ENCODE data around the gene BPIFA1.

The BPIFA1 gene

DNA sequence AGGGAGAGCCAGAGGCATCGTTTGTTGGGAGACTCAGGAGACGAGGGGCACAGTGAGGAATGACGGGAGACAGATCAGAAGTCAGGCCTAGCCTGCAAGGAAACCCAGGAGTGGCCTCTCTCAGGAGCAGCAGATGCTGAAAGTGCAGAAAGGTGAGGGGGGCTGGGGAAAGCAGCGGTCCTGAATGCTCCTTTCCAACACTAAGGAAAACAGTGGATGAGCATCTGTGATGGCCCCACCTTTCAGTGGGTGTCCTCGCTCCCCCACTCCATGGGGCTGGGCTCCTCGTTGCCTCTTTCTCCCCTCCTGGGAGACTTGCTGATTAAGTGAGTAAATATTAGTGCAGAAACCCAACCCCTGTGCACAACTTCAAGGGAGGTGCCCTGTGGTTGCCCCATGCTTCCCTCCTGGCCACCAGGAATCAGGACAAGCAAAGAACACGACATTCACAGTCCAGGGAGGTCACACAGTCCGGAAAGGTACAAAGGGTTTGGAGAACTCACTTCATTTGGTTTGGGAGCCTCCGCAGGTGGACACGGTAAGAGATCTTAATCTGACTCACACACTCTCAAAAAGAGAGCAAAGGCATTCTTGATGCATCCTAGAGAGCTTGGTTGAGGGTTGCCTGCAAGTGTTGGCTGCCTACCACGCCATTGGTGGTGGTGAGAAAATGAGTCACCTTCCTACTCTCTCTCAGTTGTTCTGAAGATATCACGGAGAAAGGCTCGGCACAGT, 37.5 kb downstream of the BPIFA1 start:
- Histone ChIP-seq H3K4me3 (ENCODE audit: low read depth, low read length) (no peak overlapping the region), H3K27me3 (ENCODE audit: insufficient read depth, low read depth, severe bottlenecking) (no peaks in the 10 kb centered on the region), H3K9me3 (ENCODE audit: severe bottlenecking) (no peaks in the 10 kb centered on the region), H3K27ac (no peak overlapping the region), H3K36me3 (no peaks in the 10 kb centered on the region)
- TF ChIP-seq, protein P1, sequence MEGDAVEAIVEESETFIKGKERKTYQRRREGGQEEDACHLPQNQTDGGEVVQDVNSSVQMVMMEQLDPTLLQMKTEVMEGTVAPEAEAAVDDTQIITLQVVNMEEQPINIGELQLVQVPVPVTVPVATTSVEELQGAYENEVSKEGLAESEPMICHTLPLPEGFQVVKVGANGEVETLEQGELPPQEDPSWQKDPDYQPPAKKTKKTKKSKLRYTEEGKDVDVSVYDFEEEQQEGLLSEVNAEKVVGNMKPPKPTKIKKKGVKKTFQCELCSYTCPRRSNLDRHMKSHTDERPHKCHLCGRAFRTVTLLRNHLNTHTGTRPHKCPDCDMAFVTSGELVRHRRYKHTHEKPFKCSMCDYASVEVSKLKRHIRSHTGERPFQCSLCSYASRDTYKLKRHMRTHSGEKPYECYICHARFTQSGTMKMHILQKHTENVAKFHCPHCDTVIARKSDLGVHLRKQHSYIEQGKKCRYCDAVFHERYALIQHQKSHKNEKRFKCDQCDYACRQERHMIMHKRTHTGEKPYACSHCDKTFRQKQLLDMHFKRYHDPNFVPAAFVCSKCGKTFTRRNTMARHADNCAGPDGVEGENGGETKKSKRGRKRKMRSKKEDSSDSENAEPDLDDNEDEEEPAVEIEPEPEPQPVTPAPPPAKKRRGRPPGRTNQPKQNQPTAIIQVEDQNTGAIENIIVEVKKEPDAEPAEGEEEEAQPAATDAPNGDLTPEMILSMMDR (IDR thresholded peaks at IDR 0.05; ENCODE audit: low read depth, low read length) = no peak
- no peak for DNase-seq

- H3K27me3 ChIP-seq (ENCODE audit: insufficient read depth, low read depth, severe bottlenecking) = no peaks in the 10 kb centered on the region
- TF ChIP-seq, protein P1 (IDR thresholded peaks at IDR 0.05; ENCODE audit: low read depth, low read length) = no peak
Observed at GRCh38 chr20:33275215-33275614, 39.4 kb downstream of the BPIFA1 start.

GRCh38 chr20:33275871-33276270, 40.1 kb downstream of the BPIFA1 start:
- H3K9me3 ChIP-seq (ENCODE audit: severe bottlenecking) = no peaks in the 10 kb centered on the region
- TF ChIP-seq, protein P1 (IDR thresholded peaks at IDR 0.05; ENCODE audit: low read depth, low read length) = no peak
- no peaks in the 10 kb centered on the region for H3K36me3 ChIP-seq
- no peak overlapping the region for H3K4me3 ChIP-seq (ENCODE audit: low read depth, low read length)
- H3K27me3 ChIP-seq (ENCODE audit: insufficient read depth, low read depth, severe bottlenecking) = no peaks in the 10 kb centered on the region
- DNase-seq = no peak
- H3K27ac ChIP-seq = no peak overlapping the region

More at GRCh38 chr20:33275215-33275614, 39.4 kb downstream of the BPIFA1 start:
- Histone ChIP-seq H3K9me3 (ENCODE audit: severe bottlenecking) (no peaks in the 10 kb centered on the region), H3K27ac (no peak overlapping the region), H3K4me3 (ENCODE audit: low read depth, low read length) (no peak overlapping the region), H3K36me3 (no peaks in the 10 kb centered on the region)
- DNase-seq = no peak

DNA sequence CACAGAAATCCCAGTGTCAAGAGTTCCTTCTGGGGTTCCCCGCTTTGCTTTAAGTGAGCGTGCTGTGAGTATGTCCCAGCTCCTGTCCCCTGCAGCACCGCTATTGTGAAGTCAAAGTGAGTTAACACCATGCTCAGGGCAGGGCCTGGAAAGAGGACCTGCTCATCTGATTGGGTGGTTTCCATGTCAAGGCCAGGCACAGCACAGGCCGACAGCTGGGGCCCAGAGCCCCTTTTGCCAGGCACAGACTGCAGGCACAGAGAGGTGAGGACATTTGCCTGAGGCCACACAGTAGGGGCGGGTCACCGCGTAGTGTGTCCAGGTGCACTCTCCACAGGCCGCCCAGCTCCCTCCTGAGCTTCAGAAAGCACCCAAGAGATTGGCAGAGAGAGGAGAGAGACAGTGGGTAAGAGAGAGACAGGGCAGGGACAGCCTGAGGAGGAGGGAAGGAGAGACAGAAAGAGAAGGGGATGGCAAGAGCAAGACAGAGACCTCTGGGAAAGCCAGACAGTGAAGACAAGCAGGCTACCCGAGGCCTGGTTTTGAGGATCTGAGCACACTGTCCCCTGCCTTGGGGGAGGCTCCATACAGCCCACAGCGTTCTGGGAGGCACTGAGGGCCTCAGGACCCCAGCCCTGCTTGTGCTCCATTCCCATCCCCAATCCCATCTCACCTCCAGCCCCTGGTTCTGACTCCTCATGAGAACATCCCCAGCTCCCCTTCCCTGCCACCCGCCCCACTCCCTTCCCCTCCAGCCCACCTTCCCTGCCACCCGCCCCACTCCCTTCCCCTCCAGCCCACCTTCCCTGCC, 40.7 kb downstream of the BPIFA1 start:
- TF ChIP-seq, protein P1 (IDR thresholded peaks at IDR 0.05; ENCODE audit: low read depth, low read length) = no peak
- H3K9me3 ChIP-seq (ENCODE audit: severe bottlenecking) = no peaks in the 10 kb centered on the region
- H3K27ac ChIP-seq = no peak overlapping the region
- H3K27me3 ChIP-seq (ENCODE audit: insufficient read depth, low read depth, severe bottlenecking) = no peaks in the 10 kb centered on the region
- no peaks in the 10 kb centered on the region for H3K36me3 ChIP-seq
- no peak overlapping the region for H3K4me3 ChIP-seq (ENCODE audit: low read depth, low read length)
- DNase-seq = no peak

- Histone ChIP-seq H3K27ac (no peak overlapping the region), H3K4me3 (ENCODE audit: low read depth, low read length) (no peak overlapping the region), H3K36me3 (no peaks in the 10 kb centered on the region), H3K9me3 (ENCODE audit: severe bottlenecking) (no peaks in the 10 kb centered on the region), H3K27me3 (ENCODE audit: insufficient read depth, low read depth, severe bottlenecking) (no peaks in the 10 kb centered on the region)
- no peak for DNase-seq
- TF ChIP-seq, protein P1 (IDR thresholded peaks at IDR 0.05; ENCODE audit: low read depth, low read length) = no peak
Observed at GRCh38 chr20:33277471-33278441, 42.0 kb downstream of the BPIFA1 start.
